ENCODE measurements around the gene KSR1.
"Not testable (repeated sequence)": the region's sequence is repeated elsewhere in the genome, so short reads cannot be mapped to it uniquely, and the experiment has no call there.

DNA sequence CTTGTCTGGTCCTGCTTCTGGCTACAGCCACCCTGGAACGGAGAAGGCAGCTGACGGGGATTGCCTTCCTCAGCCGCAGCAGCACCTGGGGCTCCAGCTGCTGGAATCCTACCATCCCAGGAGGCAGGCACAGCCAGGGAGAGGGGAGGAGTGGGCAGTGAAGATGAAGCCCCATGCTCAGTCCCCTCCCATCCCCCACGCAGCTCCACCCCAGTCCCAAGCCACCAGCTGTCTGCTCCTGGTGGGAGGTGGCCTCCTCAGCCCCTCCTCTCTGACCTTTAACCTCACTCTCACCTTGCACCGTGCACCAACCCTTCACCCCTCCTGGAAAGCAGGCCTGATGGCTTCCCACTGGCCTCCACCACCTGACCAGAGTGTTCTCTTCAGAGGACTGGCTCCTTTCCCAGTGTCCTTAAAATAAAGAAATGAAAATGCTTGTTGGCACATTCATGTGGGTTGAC, 192.9 kb downstream of the KSR1 start:
- TF ChIP-seq POLR2A (IDR thresholded peaks at IDR 0.05): not testable (repeated sequence)
- TF ChIP-seq, protein P1, sequence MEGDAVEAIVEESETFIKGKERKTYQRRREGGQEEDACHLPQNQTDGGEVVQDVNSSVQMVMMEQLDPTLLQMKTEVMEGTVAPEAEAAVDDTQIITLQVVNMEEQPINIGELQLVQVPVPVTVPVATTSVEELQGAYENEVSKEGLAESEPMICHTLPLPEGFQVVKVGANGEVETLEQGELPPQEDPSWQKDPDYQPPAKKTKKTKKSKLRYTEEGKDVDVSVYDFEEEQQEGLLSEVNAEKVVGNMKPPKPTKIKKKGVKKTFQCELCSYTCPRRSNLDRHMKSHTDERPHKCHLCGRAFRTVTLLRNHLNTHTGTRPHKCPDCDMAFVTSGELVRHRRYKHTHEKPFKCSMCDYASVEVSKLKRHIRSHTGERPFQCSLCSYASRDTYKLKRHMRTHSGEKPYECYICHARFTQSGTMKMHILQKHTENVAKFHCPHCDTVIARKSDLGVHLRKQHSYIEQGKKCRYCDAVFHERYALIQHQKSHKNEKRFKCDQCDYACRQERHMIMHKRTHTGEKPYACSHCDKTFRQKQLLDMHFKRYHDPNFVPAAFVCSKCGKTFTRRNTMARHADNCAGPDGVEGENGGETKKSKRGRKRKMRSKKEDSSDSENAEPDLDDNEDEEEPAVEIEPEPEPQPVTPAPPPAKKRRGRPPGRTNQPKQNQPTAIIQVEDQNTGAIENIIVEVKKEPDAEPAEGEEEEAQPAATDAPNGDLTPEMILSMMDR (IDR thresholded peaks at IDR 0.05): not testable (repeated sequence)
